GM13976 (cell line): ENCODE results near the gene ABCC4.
"Not testable (repeated sequence)": the region's sequence is repeated elsewhere in the genome, so short reads cannot be mapped to it uniquely, and the experiment has no call there.

Experiments used
- DNase-seq: peaks from one replicate; pipeline ENCODE4 v3.0.0; 2012; ENCODE audit warnings: low spot score
- in situ Hi-C: fragments of 300-500 bp; cut with MboI; formaldehyde crosslinking; loops from one replicate; pipeline ENCODE4 v1.12.0; 2022; ENCODE audit warnings: low sequenced_read_pairs, mixed read lengths, inconsistent platforms; ENCODE audit not compliant: unreplicated experiment
- TF ChIP-seq, protein P1 (sequence below): IDR thresholded peaks from 2 replicates; pipeline ENCODE4 v1.5.1; 2012; ENCODE audit warnings: borderline replicate concordance, mild to moderate bottlenecking; ENCODE audit not compliant: insufficient read depth; ENCODE audit errors: extremely low read depth, missing control alignments, control extremely low read depth

The ABCC4 gene

DNA sequence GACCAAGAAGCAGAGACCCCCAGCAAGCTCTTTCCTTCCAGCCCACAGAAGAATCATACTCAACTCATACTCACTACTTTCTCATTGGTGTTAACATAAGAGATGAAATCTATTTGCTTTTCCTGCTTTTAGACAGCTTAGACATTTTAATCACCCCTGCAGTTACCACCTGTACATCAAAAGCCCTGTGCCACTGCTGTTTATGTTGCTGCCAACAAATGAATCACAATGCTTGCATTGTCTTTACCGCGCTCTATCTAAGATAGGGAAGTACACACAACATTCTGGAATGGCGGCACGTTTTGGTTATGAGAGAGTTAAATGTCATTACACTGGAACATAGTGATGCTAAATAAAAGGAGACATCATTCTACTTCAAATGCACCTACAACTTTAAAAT lies 95.1 kb downstream of the ABCC4 start:
- in situ Hi-C loops, result no loop called here
- no peak for DNase-seq
- TF ChIP-seq, protein P1, sequence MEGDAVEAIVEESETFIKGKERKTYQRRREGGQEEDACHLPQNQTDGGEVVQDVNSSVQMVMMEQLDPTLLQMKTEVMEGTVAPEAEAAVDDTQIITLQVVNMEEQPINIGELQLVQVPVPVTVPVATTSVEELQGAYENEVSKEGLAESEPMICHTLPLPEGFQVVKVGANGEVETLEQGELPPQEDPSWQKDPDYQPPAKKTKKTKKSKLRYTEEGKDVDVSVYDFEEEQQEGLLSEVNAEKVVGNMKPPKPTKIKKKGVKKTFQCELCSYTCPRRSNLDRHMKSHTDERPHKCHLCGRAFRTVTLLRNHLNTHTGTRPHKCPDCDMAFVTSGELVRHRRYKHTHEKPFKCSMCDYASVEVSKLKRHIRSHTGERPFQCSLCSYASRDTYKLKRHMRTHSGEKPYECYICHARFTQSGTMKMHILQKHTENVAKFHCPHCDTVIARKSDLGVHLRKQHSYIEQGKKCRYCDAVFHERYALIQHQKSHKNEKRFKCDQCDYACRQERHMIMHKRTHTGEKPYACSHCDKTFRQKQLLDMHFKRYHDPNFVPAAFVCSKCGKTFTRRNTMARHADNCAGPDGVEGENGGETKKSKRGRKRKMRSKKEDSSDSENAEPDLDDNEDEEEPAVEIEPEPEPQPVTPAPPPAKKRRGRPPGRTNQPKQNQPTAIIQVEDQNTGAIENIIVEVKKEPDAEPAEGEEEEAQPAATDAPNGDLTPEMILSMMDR, result no peak

DNA sequence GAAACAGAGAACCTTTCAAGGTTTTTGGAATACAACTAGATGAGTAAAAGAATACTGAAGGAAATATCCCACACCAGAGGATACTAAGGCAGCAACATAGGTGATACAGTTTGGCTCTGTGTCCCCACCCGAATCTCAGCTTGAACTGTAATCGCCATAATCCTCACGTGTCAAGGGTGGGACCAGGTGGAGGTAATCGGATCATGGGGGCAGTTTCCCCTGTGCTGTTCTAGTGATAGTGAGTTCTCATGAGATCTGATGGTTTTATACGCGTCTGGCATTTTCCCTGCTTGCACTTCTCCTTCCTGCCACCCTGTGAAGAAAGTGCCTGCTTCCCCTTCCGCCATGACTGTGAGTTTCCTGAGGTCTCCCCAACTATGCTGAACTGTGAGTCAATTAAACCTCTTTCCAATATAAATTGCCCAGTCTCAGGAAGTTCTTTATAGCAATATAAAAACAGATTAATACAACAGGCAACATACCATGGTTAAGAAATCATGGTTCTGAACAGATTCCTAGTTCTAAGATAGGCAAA lies 97.0 kb downstream of the ABCC4 start:
- TF ChIP-seq, protein P1, result no peak
- in situ Hi-C loops, result no loop called here
- DNase-seq, result no peak

DNA sequence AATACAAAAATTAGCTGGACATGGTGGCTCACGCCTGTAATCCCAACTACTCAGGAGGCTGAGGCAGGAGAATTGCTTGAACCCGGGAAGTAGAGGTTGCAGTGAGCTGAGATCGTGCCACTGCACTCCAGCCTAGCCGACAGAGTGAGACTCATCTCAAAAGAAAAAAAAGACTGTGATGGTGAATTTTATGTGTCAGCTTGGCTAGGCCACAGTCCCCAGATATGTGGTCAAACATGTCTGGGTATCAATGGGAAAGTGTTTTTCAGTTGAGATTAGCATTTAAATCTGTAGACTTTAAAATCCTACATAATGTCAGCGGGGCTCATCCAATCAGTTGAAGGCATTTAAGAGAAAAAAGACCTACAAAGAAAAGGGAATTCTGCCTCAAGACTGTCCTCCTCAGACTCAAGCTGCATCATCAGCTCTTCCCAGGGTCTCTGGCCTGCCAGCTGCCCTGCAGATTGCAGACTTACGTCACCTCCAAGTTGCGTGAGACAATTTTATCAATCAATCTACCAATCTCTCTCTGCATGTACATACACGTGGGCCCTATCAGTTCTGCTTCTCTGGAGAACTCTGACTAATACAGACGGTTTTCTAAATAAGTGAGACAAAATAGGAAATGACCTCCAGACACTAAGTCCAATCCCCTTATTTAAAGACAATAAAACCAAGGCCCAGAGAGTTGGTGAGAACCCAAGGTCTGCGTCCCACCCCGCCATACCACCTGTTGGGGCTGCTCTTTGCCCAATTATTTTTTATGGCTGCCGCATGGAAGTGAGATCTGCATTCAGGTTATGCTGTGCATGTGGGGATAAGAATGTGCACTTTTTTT lies 99.2 kb downstream of the ABCC4 start:
- no peak for DNase-seq
- TF ChIP-seq, protein P1, result no peak
- in situ Hi-C loops, result no loop called here

DNA sequence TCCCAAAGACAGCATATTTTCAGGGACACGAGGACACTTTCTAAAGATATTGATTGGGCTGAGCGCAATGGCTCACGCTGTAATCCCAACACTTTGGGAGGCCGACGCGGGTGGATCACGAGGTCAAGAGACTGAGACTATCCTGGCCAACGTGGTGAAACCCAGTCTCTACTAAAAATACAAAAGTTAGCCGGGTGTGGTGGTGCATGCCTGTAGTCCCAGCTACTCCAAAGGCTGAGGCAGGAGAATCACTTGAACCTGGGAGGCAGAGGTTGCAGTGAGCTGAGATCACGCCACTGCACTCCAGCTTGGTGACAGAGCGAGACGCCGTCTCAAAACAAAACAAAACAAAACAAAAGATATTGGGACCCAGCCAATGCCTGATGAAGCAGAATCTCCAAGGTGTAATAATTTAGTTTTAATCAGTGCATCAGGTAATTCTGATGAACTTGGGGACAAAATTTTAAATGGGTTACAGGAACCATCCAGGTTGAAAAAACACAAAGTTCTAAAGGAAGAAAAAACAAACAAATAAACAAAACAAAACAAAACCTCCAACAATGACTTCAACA lies 100.8 kb downstream of the ABCC4 start:
- in situ Hi-C loops, DNase-seq: not testable (repeated sequence)

DNA sequence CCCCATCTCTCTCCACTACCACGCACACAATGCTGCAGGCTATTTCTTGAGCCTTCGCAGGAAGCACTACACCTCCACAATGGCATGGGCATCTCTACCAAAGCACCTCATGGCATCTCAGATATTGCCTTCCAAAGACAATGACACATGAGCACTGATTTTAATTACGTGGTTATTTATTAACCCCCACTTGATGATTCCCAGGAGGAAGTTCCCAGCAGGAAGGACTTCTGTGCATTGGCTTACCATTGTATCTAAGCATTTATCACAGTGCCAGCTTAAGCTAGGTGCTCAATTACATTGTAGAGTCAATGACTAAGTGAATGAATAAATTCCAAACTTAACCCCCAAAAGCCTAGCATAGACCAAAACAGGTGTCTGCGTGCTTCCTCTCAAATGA lies 101.4 kb downstream of the ABCC4 start:
- in situ Hi-C loops, result loop anchor here (10.0 kb wide), 2 partner anchors 95 to 275 kb away; no protein-coding TSS in a partner anchor
- TF ChIP-seq, protein P1, result no peak
- no peak for DNase-seq

DNA sequence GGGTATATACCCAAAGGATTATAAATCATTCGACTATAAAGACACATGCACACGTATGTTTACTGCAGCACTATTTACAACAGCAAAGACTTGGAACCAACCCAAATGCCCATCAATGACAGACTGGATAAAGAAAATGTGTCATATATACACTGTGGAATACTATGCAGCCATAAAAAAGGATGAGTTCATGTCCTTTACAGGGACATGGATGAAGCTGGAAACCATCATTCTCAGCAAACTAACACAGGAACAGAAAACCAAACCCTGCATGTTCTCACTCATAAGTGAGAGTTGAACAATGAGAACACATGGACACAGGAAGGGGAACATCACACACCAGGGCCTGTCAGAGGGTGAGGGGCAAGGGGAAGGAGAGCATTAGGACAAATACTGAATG lies 102.6 kb downstream of the ABCC4 start:
- DNase-seq, result not testable (repeated sequence)
- in situ Hi-C loops, result loop anchor here (10.0 kb wide), 2 partner anchors 96 to 276 kb away; no protein-coding TSS in a partner anchor

DNA sequence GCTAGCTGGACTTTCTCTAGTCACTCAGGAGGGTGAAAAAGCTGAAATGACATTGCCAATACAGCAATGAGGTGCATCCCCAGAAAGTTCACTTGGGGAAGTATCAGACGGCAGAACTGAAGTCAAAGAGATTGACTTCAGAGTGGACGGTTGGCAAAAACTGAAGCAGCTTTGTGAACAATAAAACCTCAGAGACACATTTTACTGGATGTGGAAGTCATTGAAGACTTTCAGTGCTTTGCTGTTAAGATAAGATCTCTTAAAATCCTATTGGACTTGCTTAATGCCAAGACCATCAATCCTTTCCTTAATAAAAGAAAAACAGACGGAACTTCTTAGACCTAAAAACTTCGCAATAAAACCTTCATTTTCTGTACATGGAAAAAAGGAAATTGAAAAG lies 103.7 kb downstream of the ABCC4 start:
- no peak for DNase-seq
- TF ChIP-seq, protein P1, result no peak
- in situ Hi-C loops, result loop anchor here (10.0 kb wide), 2 partner anchors 97 to 277 kb away; no protein-coding TSS in a partner anchor
